HG03064 (cell line): ENCODE results near the gene XPNPEP1.

ENCODE experiments used
- ATAC-seq: cut with Tn5 transposase; IDR thresholded peaks from one replicate; pipeline ENCODE4 v1.9.1; 2021; ENCODE audit warnings: low read depth; ENCODE audit not compliant: unreplicated experiment

XPNPEP1 gene

GRCh38 chr10:109952526-109952925 is 29.2 kb upstream of the XPNPEP1 start:
- no peak for ATAC-seq

- ATAC-seq = no peak
Measured at GRCh38 chr10:109947111-109947920, 24.0 kb upstream of the XPNPEP1 start.

- no peak for ATAC-seq
Measured at GRCh38 chr10:109946680-109947079, 23.4 kb upstream of the XPNPEP1 start.

GRCh38 chr10:109945473-109946177 is 22.3 kb upstream of the XPNPEP1 start:
- no peak for ATAC-seq

GRCh38 chr10:109944613-109945012 is 21.3 kb upstream of the XPNPEP1 start:
- no peak for ATAC-seq

GRCh38 chr10:109941236-109941862 is 18.0 kb upstream of the XPNPEP1 start:
- no peak for ATAC-seq

- no peak for ATAC-seq
Measured at GRCh38 chr10:109940553-109940952, 17.2 kb upstream of the XPNPEP1 start.

GRCh38 chr10:109940117-109940516 is 16.8 kb upstream of the XPNPEP1 start:
- no peak for ATAC-seq

GRCh38 chr10:109939315-109939961 is 16.1 kb upstream of the XPNPEP1 start:
- no peak for ATAC-seq

GRCh38 chr10:109937460-109938065 is 14.3 kb upstream of the XPNPEP1 start:
- no peak for ATAC-seq

- ATAC-seq = no peak
Measured at GRCh38 chr10:109934958-109935793, 11.9 kb upstream of the XPNPEP1 start.

- no peak for ATAC-seq
Measured at GRCh38 chr10:109933984-109934565, 10.8 kb upstream of the XPNPEP1 start.

- ATAC-seq = no peak
Measured at GRCh38 chr10:109932968-109933367, 9.7 kb upstream of the XPNPEP1 start.

- ATAC-seq = no peak
Measured at GRCh38 chr10:109932391-109932790, 9.1 kb upstream of the XPNPEP1 start.

- no peak for ATAC-seq
Measured at GRCh38 chr10:109931163-109931562, 7.9 kb upstream of the XPNPEP1 start.

GRCh38 chr10:109929501-109930219 is 6.3 kb upstream of the XPNPEP1 start:
- ATAC-seq = no peak

GRCh38 chr10:109928475-109928891 is 5.2 kb upstream of the XPNPEP1 start:
- ATAC-seq = no peak

GRCh38 chr10:109926825-109927224 is 3.5 kb upstream of the XPNPEP1 start:
- ATAC-seq = no peak
